Kidney epithelial cell (primary cell): ENCODE measurements around the gene BUD23. TPM values are rescaled to one million over a fixed set of nuclear protein-coding genes. Genes with fewer than 3 reads are reported as not detected.

ENCODE experiments used
- DNase-seq: peaks from one replicate; pipeline ENCODE4 v3.0.0-alpha.2; 2010; ENCODE audit warnings: low read depth
- H3K27me3 ChIP-seq: 2 replicates; pipeline ENCODE4 v1.6.0; 2011; ENCODE audit warnings: low read length; ENCODE audit not compliant: control insufficient read depth, insufficient read depth
- H3K36me3 ChIP-seq: 2 replicates; pipeline ENCODE4 v1.5.1; 2011; ENCODE audit warnings: low read length; ENCODE audit not compliant: control insufficient read depth, insufficient read depth
- H3K4me3 ChIP-seq: 2 replicates; pipeline ENCODE4 v1.5.1; 2011; ENCODE audit warnings: low read depth, mild to moderate bottlenecking, control low read depth, low read length
- total RNA-seq: library from RNA; depleted of rRNA; stranded (reverse); fragments of >200 nt; gene quantifications from 2 replicates; pipeline ENCODE4 v1.2.3, GENCODE V29; 2015
- TF ChIP-seq, protein P1 (sequence below): IDR thresholded peaks from 2 replicates; pipeline ENCODE4 v1.5.1; 2011; ENCODE audit warnings: mild to moderate bottlenecking, moderate library complexity, low read length, control low read depth, inconsistent platforms; ENCODE audit not compliant: insufficient read depth, poor library complexity, severe bottlenecking

The BUD23 gene
- total RNA-seq, 1 donor from 2014 or later: 69.1 TPM

GRCh38 chr7:73704640-73705550 is 21.5 kb downstream of the BUD23 start:
- TF ChIP-seq, protein P1, sequence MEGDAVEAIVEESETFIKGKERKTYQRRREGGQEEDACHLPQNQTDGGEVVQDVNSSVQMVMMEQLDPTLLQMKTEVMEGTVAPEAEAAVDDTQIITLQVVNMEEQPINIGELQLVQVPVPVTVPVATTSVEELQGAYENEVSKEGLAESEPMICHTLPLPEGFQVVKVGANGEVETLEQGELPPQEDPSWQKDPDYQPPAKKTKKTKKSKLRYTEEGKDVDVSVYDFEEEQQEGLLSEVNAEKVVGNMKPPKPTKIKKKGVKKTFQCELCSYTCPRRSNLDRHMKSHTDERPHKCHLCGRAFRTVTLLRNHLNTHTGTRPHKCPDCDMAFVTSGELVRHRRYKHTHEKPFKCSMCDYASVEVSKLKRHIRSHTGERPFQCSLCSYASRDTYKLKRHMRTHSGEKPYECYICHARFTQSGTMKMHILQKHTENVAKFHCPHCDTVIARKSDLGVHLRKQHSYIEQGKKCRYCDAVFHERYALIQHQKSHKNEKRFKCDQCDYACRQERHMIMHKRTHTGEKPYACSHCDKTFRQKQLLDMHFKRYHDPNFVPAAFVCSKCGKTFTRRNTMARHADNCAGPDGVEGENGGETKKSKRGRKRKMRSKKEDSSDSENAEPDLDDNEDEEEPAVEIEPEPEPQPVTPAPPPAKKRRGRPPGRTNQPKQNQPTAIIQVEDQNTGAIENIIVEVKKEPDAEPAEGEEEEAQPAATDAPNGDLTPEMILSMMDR: no peak
- H3K27me3 ChIP-seq: no peaks in the 10 kb centered on the region
- no peak for DNase-seq
- no peak overlapping the region for H3K4me3 ChIP-seq
- peaks cover 3% of the 10 kb centered on the region for H3K36me3 ChIP-seq

DNA sequence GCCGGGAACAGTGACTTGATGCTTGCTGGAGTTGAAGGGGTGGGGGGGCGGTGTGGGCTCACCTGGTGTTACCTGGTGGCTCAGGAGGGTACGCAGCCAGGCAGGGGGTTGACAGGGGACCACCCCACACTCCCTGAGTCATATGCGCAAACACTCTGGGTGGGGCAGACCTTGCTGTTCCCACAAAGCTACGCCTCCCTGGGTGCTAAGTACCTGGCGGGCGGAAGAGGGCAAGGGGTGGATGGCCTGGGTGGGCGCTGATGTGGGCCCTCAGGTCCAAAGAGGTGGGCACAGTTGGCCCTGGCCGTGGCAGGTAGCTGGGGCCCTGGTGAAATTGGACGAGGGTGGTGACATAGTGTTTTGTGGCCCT is 22.1 kb downstream of the BUD23 start:
- no peaks in the 10 kb centered on the region for H3K27me3 ChIP-seq
- no peak for DNase-seq
- TF ChIP-seq, protein P1: no peak

GRCh38 chr7:73706126-73707044 is 23.0 kb downstream of the BUD23 start:
- Histone ChIP-seq H3K36me3 (peaks cover 3% of the 10 kb centered on the region), H3K27me3 (no peaks in the 10 kb centered on the region), H3K4me3 (no peak overlapping the region)
- no peak for DNase-seq
- TF ChIP-seq, protein P1: no peak

More for the DNA sequence above, 22.1 kb downstream of the BUD23 start:
- H3K4me3 ChIP-seq: no peak overlapping the region
- H3K36me3 ChIP-seq: peaks cover 3% of the 10 kb centered on the region

- TF ChIP-seq, protein P1: no peak
- Histone ChIP-seq H3K27me3 (no peaks in the 10 kb centered on the region), H3K36me3 (peaks cover 3% of the 10 kb centered on the region), H3K4me3 (no peak overlapping the region)
- DNase-seq: no peak
Measured at GRCh38 chr7:73707045-73707631, 23.7 kb downstream of the BUD23 start.

GRCh38 chr7:73708961-73709549 is 25.7 kb downstream of the BUD23 start:
- H3K4me3 ChIP-seq: no peak overlapping the region
- no peak for DNase-seq
- H3K36me3 ChIP-seq: no peaks in the 10 kb centered on the region
- no peaks in the 10 kb centered on the region for H3K27me3 ChIP-seq
- TF ChIP-seq, protein P1: no peak
